RWPE1 (cell line): ENCODE results near the gene DCAF11.

Experiments used
- CTCF ChIA-PET: fragments of 350-600 bp; sonication (Branson Sonifier 250); formaldehyde crosslinking; extraction: SDS; loops from one replicate; lab custom pipeline; 2021; lab: Yijun Ruan, JAX
- POLR2A ChIA-PET: fragments of 400-600 bp; formaldehyde crosslinking; extraction: SDS; loops from one replicate; lab custom pipeline; 2020; ENCODE audit warnings: antibody characterized with exemption; ENCODE audit not compliant: low non-redundant PET; lab: Yijun Ruan, JAX
- DNase-seq: peaks from one replicate; pipeline ENCODE4 v3.0.0; 2012; ENCODE audit warnings: low spot score
- H3K27ac ChIP-seq: fragments of 450-650 bp; 2 replicates; pipeline ENCODE4 v1.5.1; 2017
- CTCF ChIP-seq: fragments of 450-650 bp; conservative IDR thresholded peaks from 2 replicates; pipeline ENCODE4 v1.5.1; 2017; ENCODE audit warnings: low read depth, mild to moderate bottlenecking

Gene DCAF11

GRCh38 chr14:24150567-24150966 is 36.0 kb downstream of the DCAF11 start:
- CTCF ChIA-PET: interaction anchor here (1.4 to 1.9 kb wide), 2 partner anchors 10 to 11 kb away, joined by 4 to 9 read pairs; partner anchors contain the start of gene IRF9
- peak overlapping the region; percentile 28; the same call in 1 of the 2 replicates for H3K27ac ChIP-seq
- DNase-seq: no peak
- POLR2A ChIA-PET: no interaction called here
- TF ChIP-seq CTCF: no peak

GRCh38 chr14:24150993-24151392 is 36.4 kb downstream of the DCAF11 start:
- ChIA-PET CTCF (interaction anchor here (1.9 kb wide), 1 partner anchor 10 kb away, joined by 9 read pairs; the partner anchor contains the start of gene IRF9), POLR2A (no interaction called here)
- peak overlapping the region; percentile 28; the same call in 1 of the 2 replicates for H3K27ac ChIP-seq
- no peak for DNase-seq
- TF ChIP-seq CTCF: no peak

GRCh38 chr14:24151404-24152080 is 37.0 kb downstream of the DCAF11 start:
- ChIA-PET CTCF (interaction anchor here (0.6 to 1.9 kb wide), 2 partner anchors 9 to 22 kb away, joined by 3 to 9 read pairs; partner anchors contain the start of gene IRF9), POLR2A (no interaction called here)
- no peak for DNase-seq
- H3K27ac ChIP-seq: peak overlapping the region; percentile 28; the same call in 1 of the 2 replicates
- no peak for TF ChIP-seq CTCF

- POLR2A ChIA-PET: no interaction called here
- TF ChIP-seq CTCF: no peak
- DNase-seq: no peak
- CTCF ChIA-PET: interaction anchor here (0.6 kb wide), 2 partner anchors 14 to 27 kb away, joined by 3 read pairs; partner anchors contain the start of gene EMC9
- H3K27ac ChIP-seq: peak overlapping the region; percentile 6; the same call in 1 of the 2 replicates
These were observed 40.5 kb downstream of the DCAF11 start for GRCh38 chr14:24155100-24155499.

- ChIA-PET CTCF (interaction anchor here (0.6 kb wide), 1 partner anchor 103 kb away, joined by 3 read pairs; no protein-coding TSS in a partner anchor), POLR2A (no interaction called here)
- no peak for TF ChIP-seq CTCF
- H3K27ac ChIP-seq: peak overlapping the region; percentile 53
- DNase-seq: no peak
These were observed 42.3 kb downstream of the DCAF11 start for GRCh38 chr14:24156840-24157239.

GRCh38 chr14:24157331-24157730 is 42.8 kb downstream of the DCAF11 start:
- no peak for TF ChIP-seq CTCF
- DNase-seq: no peak
- H3K27ac ChIP-seq: peak overlapping the region; percentile 53
- ChIA-PET POLR2A (no interaction called here), CTCF (interaction anchor here (0.5 to 0.6 kb wide), 2 partner anchors 48 to 104 kb away, joined by 3 read pairs; no protein-coding TSS in a partner anchor)
